SK-N-SH treated with all-trans-retinoic acid at 6 μM for 48 hours (cell line): Measurements from ENCODE around the gene GRIK1.

ENCODE experiments used
- ATAC-seq: fragments of 200-7000 bp; cut with Tn5 transposase; 3 replicates; pipeline ENCODE4 v1.9.1; 2020; ENCODE audit warnings: mild to moderate bottlenecking, moderate library complexity
- BACH2 ChIP-seq: fragments of 250-450 bp; sonication (Bioruptor Pico); IDR thresholded peaks from 2 replicates; pipeline ENCODE4 v1.9.0; 2021; ENCODE audit warnings: mild to moderate bottlenecking, borderline replicate concordance
- CREB5 ChIP-seq: fragments of 250-450 bp; sonication (Bioruptor Pico); IDR thresholded peaks from 2 replicates; pipeline ENCODE4 v1.5.1; 2020; ENCODE audit warnings: low read depth, mild to moderate bottlenecking, moderate library complexity
- CSDC2 ChIP-seq: fragments of 250-450 bp; sonication (Bioruptor Pico); IDR thresholded peaks from 2 replicates; pipeline ENCODE4 v1.5.0; 2020; ENCODE audit warnings: mild to moderate bottlenecking, moderate library complexity
- CSRNP3 ChIP-seq: fragments of 250-450 bp; sonication (Bioruptor Pico); IDR thresholded peaks from 2 replicates; pipeline ENCODE4 v1.5.1; 2021; ENCODE audit warnings: mild to moderate bottlenecking, moderate library complexity
- ESRRG ChIP-seq: fragments of 250-450 bp; sonication (Bioruptor Pico); IDR thresholded peaks from 2 replicates; pipeline ENCODE4 v1.6.1; 2021; ENCODE audit warnings: mild to moderate bottlenecking
- GLIS3 ChIP-seq: fragments of 250-450 bp; sonication (Bioruptor Pico); IDR thresholded peaks from 2 replicates; pipeline ENCODE4 v1.5.0; 2020; ENCODE audit warnings: mild to moderate bottlenecking, moderate library complexity
- ISL1 ChIP-seq: fragments of 250-450 bp; sonication (Bioruptor Pico); IDR thresholded peaks from 2 replicates; pipeline ENCODE4 v2.1.2; 2022; ENCODE audit warnings: mild to moderate bottlenecking, moderate library complexity
- OSR1 ChIP-seq: fragments of 250-450 bp; sonication (Bioruptor Pico); IDR thresholded peaks from 2 replicates; pipeline ENCODE4 v1.8.0; 2022; ENCODE audit warnings: moderate library complexity, mild to moderate bottlenecking, inconsistent platforms
- PATZ1 ChIP-seq: fragments of 250-450 bp; sonication (Bioruptor Pico); IDR thresholded peaks from 2 replicates; pipeline ENCODE4 v1.8.0; 2020; ENCODE audit warnings: mild to moderate bottlenecking, moderate library complexity, borderline replicate concordance
- POU6F1 ChIP-seq: fragments of 250-450 bp; sonication (Bioruptor Pico); IDR thresholded peaks from 2 replicates; pipeline ENCODE4 v1.8.0; 2021; ENCODE audit warnings: low read depth, mild to moderate bottlenecking, moderate library complexity, borderline replicate concordance
- PPARA ChIP-seq: fragments of 250-450 bp; sonication (Bioruptor Pico); IDR thresholded peaks from 2 replicates; pipeline ENCODE4 v1.5.0; 2020; ENCODE audit warnings: mild to moderate bottlenecking, borderline replicate concordance
- RARB ChIP-seq: fragments of 250-450 bp; sonication (Bioruptor Pico); IDR thresholded peaks from 2 replicates; pipeline ENCODE4 v1.8.0; 2021; ENCODE audit warnings: mild to moderate bottlenecking, moderate library complexity
- SNAI2 ChIP-seq: fragments of 250-450 bp; sonication (Bioruptor Pico); IDR thresholded peaks from 2 replicates; pipeline ENCODE4 v1.5.0; 2020; ENCODE audit warnings: mild to moderate bottlenecking, moderate library complexity
- TCF4 ChIP-seq: fragments of 250-450 bp; sonication (Bioruptor Pico); IDR thresholded peaks from 2 replicates; pipeline ENCODE4 v1.8.0; 2021; ENCODE audit warnings: mild to moderate bottlenecking, moderate library complexity, borderline replicate concordance
- TOX ChIP-seq: fragments of 250-450 bp; sonication (Bioruptor Pico); IDR thresholded peaks from 2 replicates; pipeline ENCODE4 v1.8.0; 2021; ENCODE audit warnings: mild to moderate bottlenecking, moderate library complexity, borderline replicate concordance
- TSHZ2 ChIP-seq: fragments of 250-450 bp; sonication (Bioruptor Pico); IDR thresholded peaks from 2 replicates; pipeline ENCODE4 v1.5.0; 2020; ENCODE audit warnings: mild to moderate bottlenecking, moderate library complexity
- ZC3H10 ChIP-seq: fragments of 250-450 bp; sonication (Bioruptor Pico); IDR thresholded peaks from 2 replicates; pipeline ENCODE4 v1.5.1; 2021; ENCODE audit warnings: mild to moderate bottlenecking, moderate library complexity
- ZFP30 ChIP-seq: fragments of 450-650 bp; formaldehyde crosslinking; IDR thresholded peaks from 2 replicates; pipeline ENCODE4 v1.5.0; 2022; ENCODE audit warnings: mild to moderate bottlenecking, moderate library complexity
- ZNF565 ChIP-seq: fragments of 450-650 bp; formaldehyde crosslinking; conservative IDR thresholded peaks from 2 replicates; pipeline ENCODE4 v1.5.0; 2020; ENCODE audit warnings: low read depth, mild to moderate bottlenecking, moderate library complexity
- ZNF70 ChIP-seq: fragments of 450-650 bp; formaldehyde crosslinking; IDR thresholded peaks from 2 replicates; pipeline ENCODE4 v1.5.0; 2020; ENCODE audit warnings: mild to moderate bottlenecking, moderate library complexity
- ZNF8 ChIP-seq: fragments of 450-650 bp; formaldehyde crosslinking; IDR thresholded peaks from 2 replicates; pipeline ENCODE4 v1.5.0; 2020; ENCODE audit warnings: mild to moderate bottlenecking, moderate library complexity

The GRIK1 gene

GRCh38 chr21:29637134-29637533, 302.7 kb downstream of the GRIK1 start:
- ATAC-seq = no peak
- TF ChIP-seq POU6F1 (CRISPR knock-in tag) = no peak
- no peak for TF ChIP-seq ZFP30 (CRISPR knock-in tag)
- TF ChIP-seq ZC3H10 (CRISPR knock-in tag) = no peak
- TF ChIP-seq ESRRG = no peak
- no peak for TF ChIP-seq GLIS3
- TF ChIP-seq CSRNP3 (CRISPR knock-in tag) = no peak
- no peak for TF ChIP-seq ISL1 (CRISPR knock-in tag)
- no peak for TF ChIP-seq RARB
- TF ChIP-seq CSDC2 (CRISPR knock-in tag) = no peak
- no peak for TF ChIP-seq PPARA (CRISPR knock-in tag)
- TF ChIP-seq CREB5 = no peak
- TF ChIP-seq TOX (CRISPR knock-in tag) = no peak
- no peak for TF ChIP-seq ZNF8 (CRISPR knock-in tag)
- TF ChIP-seq OSR1 (CRISPR knock-in tag) = no peak
- TF ChIP-seq PATZ1 (CRISPR knock-in tag) = no peak
- TF ChIP-seq TSHZ2 (CRISPR knock-in tag) = no peak
- TF ChIP-seq TCF4 = no peak
- no peak for TF ChIP-seq ZNF565 (CRISPR knock-in tag)
- no peak for TF ChIP-seq ZNF70 (CRISPR knock-in tag)
- no peak for TF ChIP-seq BACH2 (CRISPR knock-in tag)

- no peak for ATAC-seq
- TF ChIP-seq ZNF70 (CRISPR knock-in tag) = no peak
- no peak for TF ChIP-seq ISL1 (CRISPR knock-in tag)
- TF ChIP-seq ZC3H10 (CRISPR knock-in tag) = no peak
- no peak for TF ChIP-seq SNAI2 (CRISPR knock-in tag)
- TF ChIP-seq OSR1 (CRISPR knock-in tag) = no peak
- no peak for TF ChIP-seq CSDC2 (CRISPR knock-in tag)
- TF ChIP-seq PATZ1 (CRISPR knock-in tag) = no peak
- no peak for TF ChIP-seq ZNF565 (CRISPR knock-in tag)
- no peak for TF ChIP-seq TCF4
- no peak for TF ChIP-seq ZFP30 (CRISPR knock-in tag)
- no peak for TF ChIP-seq TSHZ2 (CRISPR knock-in tag)
These were observed 305.4 kb downstream of the GRIK1 start for GRCh38 chr21:29634418-29634817.
